ENCODE results near the gene PEX26.

DNA sequence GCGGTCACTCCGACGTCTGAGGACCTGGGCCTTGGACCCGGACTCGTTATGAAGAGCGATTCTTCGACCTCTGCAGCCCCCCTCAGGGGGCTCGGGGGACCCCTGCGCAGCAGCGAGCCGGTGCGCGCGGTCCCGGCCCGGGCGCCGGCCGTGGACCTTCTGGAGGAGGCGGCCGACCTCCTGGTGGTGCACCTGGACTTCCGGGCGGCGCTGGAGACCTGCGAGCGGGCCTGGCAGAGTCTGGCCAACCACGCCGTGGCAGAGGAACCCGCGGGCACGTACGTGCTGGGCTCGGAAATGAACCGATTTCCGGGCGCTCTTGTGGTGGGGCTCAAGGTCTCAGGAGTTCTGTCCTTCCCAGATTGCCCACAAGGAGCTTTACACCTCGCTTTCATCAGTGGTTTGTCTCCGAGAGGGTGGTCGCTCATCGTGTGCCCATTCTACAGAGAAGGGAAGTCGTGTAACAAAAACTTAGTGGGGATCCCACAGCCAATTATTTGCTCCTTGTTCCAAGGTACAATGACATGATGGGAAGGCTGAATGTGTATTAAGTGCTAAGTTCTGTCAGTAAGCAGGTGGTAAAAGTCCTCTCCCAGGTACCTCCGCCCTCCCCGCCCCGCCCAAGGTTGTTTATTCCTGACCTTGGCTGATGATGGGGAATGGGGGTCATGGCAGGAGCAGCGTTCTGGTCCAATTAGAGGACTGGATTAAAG is 695 bp downstream of the PEX26 start:
- TF ChIP-seq, protein P1, sequence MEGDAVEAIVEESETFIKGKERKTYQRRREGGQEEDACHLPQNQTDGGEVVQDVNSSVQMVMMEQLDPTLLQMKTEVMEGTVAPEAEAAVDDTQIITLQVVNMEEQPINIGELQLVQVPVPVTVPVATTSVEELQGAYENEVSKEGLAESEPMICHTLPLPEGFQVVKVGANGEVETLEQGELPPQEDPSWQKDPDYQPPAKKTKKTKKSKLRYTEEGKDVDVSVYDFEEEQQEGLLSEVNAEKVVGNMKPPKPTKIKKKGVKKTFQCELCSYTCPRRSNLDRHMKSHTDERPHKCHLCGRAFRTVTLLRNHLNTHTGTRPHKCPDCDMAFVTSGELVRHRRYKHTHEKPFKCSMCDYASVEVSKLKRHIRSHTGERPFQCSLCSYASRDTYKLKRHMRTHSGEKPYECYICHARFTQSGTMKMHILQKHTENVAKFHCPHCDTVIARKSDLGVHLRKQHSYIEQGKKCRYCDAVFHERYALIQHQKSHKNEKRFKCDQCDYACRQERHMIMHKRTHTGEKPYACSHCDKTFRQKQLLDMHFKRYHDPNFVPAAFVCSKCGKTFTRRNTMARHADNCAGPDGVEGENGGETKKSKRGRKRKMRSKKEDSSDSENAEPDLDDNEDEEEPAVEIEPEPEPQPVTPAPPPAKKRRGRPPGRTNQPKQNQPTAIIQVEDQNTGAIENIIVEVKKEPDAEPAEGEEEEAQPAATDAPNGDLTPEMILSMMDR (conservative IDR thresholded peaks at IDR 0.05; ENCODE audit: low read length) = no peak
- no peak for TF ChIP-seq EZH2phosphoT487 (IDR thresholded peaks at IDR 0.05; ENCODE audit: borderline replicate concordance)
